ENCODE data around the gene ITFG2. TPM values are rescaled to one million over a fixed set of nuclear protein-coding genes. Genes with fewer than 3 reads are reported as not detected.

ITFG2 gene
- total RNA-seq, 4 donors from 2014 or later, result 29.5 to 90.6 (median 48.4) TPM

GRCh38 chr12:2785017-2785416, 27.5 kb upstream of the ITFG2 start:
- Histone ChIP-seq H3K4me3 (no peak overlapping the region), H3K9me3 (no peaks in the 10 kb centered on the region), H3K4me1 (peaks cover 4 to 17% (median 14%) of the 10 kb centered on the region in 4 donors), H3K27ac (no peak overlapping the region), H3K36me3 (no peaks in the 10 kb centered on the region), H3K27me3 (no peaks in the 10 kb centered on the region)
- intact Hi-C loops (cut with DNase I; ENCODE audit: low total_unique reads) (no loop called here), in situ Hi-C loops (cut with MboI; ENCODE audit: low pct_ligation_motif_present in 1 of 4, low pct_unique_long_range_greater_than_20kb in 1 of 4, low sequenced_read_pairs in 3 of 4) (loop anchor here in 1 of 4 donors (10.0 kb wide), 2 partner anchors 50 to 100 kb away; no protein-coding TSS in a partner anchor)
- TF ChIP-seq EP300 (IDR thresholded peaks at IDR 0.05; ENCODE audit: low read depth), result no peak
- TF ChIP-seq POLR2AphosphoS5 (IDR thresholded peaks at IDR 0.05), result no peak
- TF ChIP-seq CTCF (IDR thresholded peaks at IDR 0.05), result no peak
- TF ChIP-seq POLR2A (IDR thresholded peaks at IDR 0.05), result no peak
- WGBS, 2 donors (ENCODE audit: low coverage in 1 of 2), result 39 to 40% methylated on average over 3 to 5 of the region's 5 CpGs
- no peak for DNase-seq

- no peaks in the 10 kb centered on the region for H3K9me3 ChIP-seq
- H3K4me3 ChIP-seq, result no peak overlapping the region
- H3K27ac ChIP-seq, result no peak overlapping the region
- no peaks in the 10 kb centered on the region for H3K36me3 ChIP-seq
- DNase-seq, result no peak
- WGBS, 2 donors (ENCODE audit: low coverage in 1 of 2), result 85% methylated on average over 6 of the region's 6 CpGs; no CpG with 5 or more reads in 1 of the 2 donors
- intact Hi-C loops (cut with DNase I; ENCODE audit: low total_unique reads), result no loop called here
- peaks cover 0 to 8% (median 7%) of the 10 kb centered on the region in 4 donors for H3K4me1 ChIP-seq
- H3K27me3 ChIP-seq, result no peaks in the 10 kb centered on the region
- TF ChIP-seq CTCF (IDR thresholded peaks at IDR 0.05), result no peak
- no peak for TF ChIP-seq EP300 (IDR thresholded peaks at IDR 0.05; ENCODE audit: low read depth)
- TF ChIP-seq POLR2AphosphoS5 (IDR thresholded peaks at IDR 0.05), result no peak
- TF ChIP-seq POLR2A (IDR thresholded peaks at IDR 0.05), result no peak
- in situ Hi-C loops (cut with MboI; ENCODE audit: low pct_ligation_motif_present in 1 of 4, low pct_unique_long_range_greater_than_20kb in 1 of 4, low sequenced_read_pairs in 3 of 4), result no loop called here
Measured at GRCh38 chr12:2791089-2791488, 21.4 kb upstream of the ITFG2 start.

GRCh38 chr12:2792671-2793500, 19.6 kb upstream of the ITFG2 start:
- Histone ChIP-seq H3K4me3 (no peak overlapping the region), H3K9me3 (no peaks in the 10 kb centered on the region), H3K36me3 (no peaks in the 10 kb centered on the region), H3K27ac (no peak overlapping the region), H3K27me3 (no peaks in the 10 kb centered on the region), H3K4me1 (peaks cover 0 to 21% (median 18%) of the 10 kb centered on the region in 4 donors)
- WGBS, 2 donors (ENCODE audit: low coverage in 1 of 2), result 59 to 73% methylated on average over 13 to 25 of the region's 25 CpGs
- DNase-seq, result no peak
- TF ChIP-seq POLR2AphosphoS5 (IDR thresholded peaks at IDR 0.05), result no peak
- TF ChIP-seq CTCF (IDR thresholded peaks at IDR 0.05), result no peak
- no peak for TF ChIP-seq POLR2A (IDR thresholded peaks at IDR 0.05)
- no peak for TF ChIP-seq EP300 (IDR thresholded peaks at IDR 0.05; ENCODE audit: low read depth)
- in situ Hi-C loops (cut with MboI; ENCODE audit: low pct_ligation_motif_present in 1 of 4, low pct_unique_long_range_greater_than_20kb in 1 of 4, low sequenced_read_pairs in 3 of 4), result no loop called here
- intact Hi-C loops (cut with DNase I; ENCODE audit: low total_unique reads), result no loop called here

GRCh38 chr12:2793561-2793960, 18.9 kb upstream of the ITFG2 start:
- in situ Hi-C loops (cut with MboI; ENCODE audit: low pct_ligation_motif_present in 1 of 4, low pct_unique_long_range_greater_than_20kb in 1 of 4, low sequenced_read_pairs in 3 of 4), result no loop called here
- Histone ChIP-seq H3K9me3 (no peaks in the 10 kb centered on the region), H3K27me3 (no peaks in the 10 kb centered on the region), H3K4me1 (peaks cover 0 to 21% (median 18%) of the 10 kb centered on the region in 4 donors), H3K27ac (no peak overlapping the region), H3K36me3 (peaks cover 0 to 6% (median under 1%) of the 10 kb centered on the region in 4 donors), H3K4me3 (no peak overlapping the region)
- no peak for DNase-seq
- 85 to 94% methylated on average over 7 to 21 of the region's 21 CpGs for WGBS, 2 donors (ENCODE audit: low coverage in 1 of 2)
- intact Hi-C loops (cut with DNase I; ENCODE audit: low total_unique reads), result no loop called here
- TF ChIP-seq POLR2A (IDR thresholded peaks at IDR 0.05) (no peak), POLR2AphosphoS5 (IDR thresholded peaks at IDR 0.05) (no peak), EP300 (IDR thresholded peaks at IDR 0.05; ENCODE audit: low read depth) (no peak), CTCF (IDR thresholded peaks at IDR 0.05) (no peak)
